HL-60 (cell line): ENCODE data around the gene PKIB.

Experiments used
- CTCF ChIP-seq: IDR thresholded peaks from one replicate; pipeline ENCODE4 v1.5.1; 2011; ENCODE audit warnings: low read length, control low read depth, inconsistent platforms; ENCODE audit not compliant: insufficient read depth
- GABPA ChIP-seq: IDR thresholded peaks from 2 replicates; pipeline ENCODE4 v1.6.1; 2012; ENCODE audit warnings: low read depth
- POLR2AphosphoS5 ChIP-seq: IDR thresholded peaks from 2 replicates; pipeline ENCODE4 v1.6.1; 2012; ENCODE audit warnings: low read depth
- TF ChIP-seq, protein P1 (sequence below): IDR thresholded peaks from 2 replicates; pipeline ENCODE4 v1.6.1; 2012; ENCODE audit warnings: low read depth; ENCODE audit not compliant: insufficient replicate concordance

GRCh38 chr6:122568797-122569221 is 41.4 kb upstream of the PKIB start:
- no peak for TF ChIP-seq CTCF
- no peak for TF ChIP-seq POLR2AphosphoS5
- no peak for TF ChIP-seq GABPA
- TF ChIP-seq, protein P1, sequence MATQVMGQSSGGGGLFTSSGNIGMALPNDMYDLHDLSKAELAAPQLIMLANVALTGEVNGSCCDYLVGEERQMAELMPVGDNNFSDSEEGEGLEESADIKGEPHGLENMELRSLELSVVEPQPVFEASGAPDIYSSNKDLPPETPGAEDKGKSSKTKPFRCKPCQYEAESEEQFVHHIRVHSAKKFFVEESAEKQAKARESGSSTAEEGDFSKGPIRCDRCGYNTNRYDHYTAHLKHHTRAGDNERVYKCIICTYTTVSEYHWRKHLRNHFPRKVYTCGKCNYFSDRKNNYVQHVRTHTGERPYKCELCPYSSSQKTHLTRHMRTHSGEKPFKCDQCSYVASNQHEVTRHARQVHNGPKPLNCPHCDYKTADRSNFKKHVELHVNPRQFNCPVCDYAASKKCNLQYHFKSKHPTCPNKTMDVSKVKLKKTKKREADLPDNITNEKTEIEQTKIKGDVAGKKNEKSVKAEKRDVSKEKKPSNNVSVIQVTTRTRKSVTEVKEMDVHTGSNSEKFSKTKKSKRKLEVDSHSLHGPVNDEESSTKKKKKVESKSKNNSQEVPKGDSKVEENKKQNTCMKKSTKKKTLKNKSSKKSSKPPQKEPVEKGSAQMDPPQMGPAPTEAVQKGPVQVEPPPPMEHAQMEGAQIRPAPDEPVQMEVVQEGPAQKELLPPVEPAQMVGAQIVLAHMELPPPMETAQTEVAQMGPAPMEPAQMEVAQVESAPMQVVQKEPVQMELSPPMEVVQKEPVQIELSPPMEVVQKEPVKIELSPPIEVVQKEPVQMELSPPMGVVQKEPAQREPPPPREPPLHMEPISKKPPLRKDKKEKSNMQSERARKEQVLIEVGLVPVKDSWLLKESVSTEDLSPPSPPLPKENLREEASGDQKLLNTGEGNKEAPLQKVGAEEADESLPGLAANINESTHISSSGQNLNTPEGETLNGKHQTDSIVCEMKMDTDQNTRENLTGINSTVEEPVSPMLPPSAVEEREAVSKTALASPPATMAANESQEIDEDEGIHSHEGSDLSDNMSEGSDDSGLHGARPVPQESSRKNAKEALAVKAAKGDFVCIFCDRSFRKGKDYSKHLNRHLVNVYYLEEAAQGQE, result no peak
